ENCODE results near the gene CUX1.

DNA sequence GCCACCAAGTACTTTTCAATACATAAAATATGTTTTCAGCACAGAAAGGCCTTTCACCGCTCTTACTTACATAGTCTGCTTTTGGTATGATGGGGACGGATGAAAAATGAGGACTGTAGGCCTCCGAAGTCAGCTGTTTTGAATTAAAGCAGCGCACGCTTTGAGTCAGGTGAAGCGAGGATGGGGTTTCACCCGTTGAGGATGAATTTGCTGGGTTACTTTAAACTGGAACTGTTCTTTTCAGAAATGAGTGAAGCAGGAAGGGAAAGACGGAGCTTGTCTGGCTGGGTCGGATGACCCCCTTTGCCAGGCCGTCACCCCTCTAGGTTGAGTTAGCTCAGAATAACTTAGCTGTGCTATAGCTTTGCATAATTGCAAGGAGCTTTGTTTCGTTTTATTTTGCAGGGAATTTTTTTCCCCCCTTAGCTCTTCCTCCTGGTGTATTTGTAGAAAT, 40.0 kb downstream of the CUX1 start:
- peak in 1 of 6 experiments; percentile 9 for TF ChIP-seq CTCF (IDR thresholded peaks at IDR 0.05)
- no peak for TF ChIP-seq POLR2A (IDR thresholded peaks at IDR 0.05)

All from esophagus squamous epithelium (tissue), 4 donors.